ENCODE measurements around the gene CAB39L.
"Not testable (repeated sequence)": the region's sequence is repeated elsewhere in the genome, so short reads cannot be mapped to it uniquely, and the experiment has no call there.

Gene CAB39L

GRCh38 chr13:49347650-49348385, 96.0 kb downstream of the CAB39L start:
- DNase-seq (ENCODE audit: low read depth, low spot score) = no peak

- no peak for DNase-seq (ENCODE audit: low read depth, low spot score)
These were observed 97.4 kb downstream of the CAB39L start for GRCh38 chr13:49346460-49346859.

GRCh38 chr13:49343731-49344130, 100.1 kb downstream of the CAB39L start:
- no peak for DNase-seq (ENCODE audit: low read depth, low spot score)

- no peak for DNase-seq (ENCODE audit: low read depth, low spot score)
These were observed 100.6 kb downstream of the CAB39L start for GRCh38 chr13:49343255-49343654.

GRCh38 chr13:49342454-49342853, 101.4 kb downstream of the CAB39L start:
- DNase-seq (ENCODE audit: low read depth, low spot score) = no peak

GRCh38 chr13:49341941-49342340, 101.9 kb downstream of the CAB39L start:
- DNase-seq (ENCODE audit: low read depth, low spot score) = no peak

GRCh38 chr13:49341517-49341916, 102.3 kb downstream of the CAB39L start:
- DNase-seq (ENCODE audit: low read depth, low spot score) = no peak

- no peak for DNase-seq (ENCODE audit: low read depth, low spot score)
These were observed 103.7 kb downstream of the CAB39L start for GRCh38 chr13:49340161-49340560.

- DNase-seq (ENCODE audit: low read depth, low spot score) = no peak
These were observed 107.2 kb downstream of the CAB39L start for GRCh38 chr13:49336655-49337054.

GRCh38 chr13:49330546-49330864, 113.4 kb downstream of the CAB39L start:
- no peak for DNase-seq (ENCODE audit: low read depth, low spot score)

- DNase-seq (ENCODE audit: low read depth, low spot score) = no peak
These were observed 113.9 kb downstream of the CAB39L start for GRCh38 chr13:49329831-49330545.

- not testable (repeated sequence) for DNase-seq (ENCODE audit: low read depth, low spot score)
These were observed 116.7 kb downstream of the CAB39L start for GRCh38 chr13:49327145-49327544.

GRCh38 chr13:49326222-49326917, 117.5 kb downstream of the CAB39L start:
- no peak for DNase-seq (ENCODE audit: low read depth, low spot score)

GRCh38 chr13:49323344-49323743, 120.5 kb downstream of the CAB39L start:
- DNase-seq (ENCODE audit: low read depth, low spot score) = no peak

GRCh38 chr13:49322702-49323101, 121.2 kb downstream of the CAB39L start:
- no peak for DNase-seq (ENCODE audit: low read depth, low spot score)

GRCh38 chr13:49320975-49321374, 122.9 kb downstream of the CAB39L start:
- DNase-seq (ENCODE audit: low read depth, low spot score) = no peak

GRCh38 chr13:49319951-49320350, 123.9 kb downstream of the CAB39L start:
- no peak for DNase-seq (ENCODE audit: low read depth, low spot score)

GRCh38 chr13:49319551-49319950, 124.3 kb downstream of the CAB39L start:
- DNase-seq (ENCODE audit: low read depth, low spot score) = no peak

GRCh38 chr13:49315756-49316482, 127.9 kb downstream of the CAB39L start:
- DNase-seq (ENCODE audit: low read depth, low spot score) = no peak

GRCh38 chr13:49315036-49315565, 128.8 kb downstream of the CAB39L start:
- no peak for DNase-seq (ENCODE audit: low read depth, low spot score)

GRCh38 chr13:49314344-49314882, 129.5 kb downstream of the CAB39L start:
- no peak for DNase-seq (ENCODE audit: low read depth, low spot score)

- no peak for DNase-seq (ENCODE audit: low read depth, low spot score)
These were observed 132.0 kb downstream of the CAB39L start for GRCh38 chr13:49311816-49312215.
